ENCODE data around the gene TTC19.

GRCh38 chr17:16036261-16036660 is 36.6 kb downstream of the TTC19 start:
- TF ChIP-seq EP300 (IDR thresholded peaks at IDR 0.05) (no peak), POLR2A (IDR thresholded peaks at IDR 0.05) (no peak)
